Cortex of kidney (tissue), 1 donor: Measurements from ENCODE around the gene DPM2.

Source experiments
- DNase-seq: peaks from one replicate; lab custom pipeline; 2025; lab: John Stamatoyannopoulos, UW

The DPM2 gene

GRCh38 chr9:127898433-127899127, 39.1 kb downstream of the DPM2 start:
- DNase-seq, result no peak

GRCh38 chr9:127897193-127897692, 40.4 kb downstream of the DPM2 start:
- no peak for DNase-seq

- DNase-seq, result no peak
Observed at GRCh38 chr9:127896395-127897192, 41.1 kb downstream of the DPM2 start.

DNA sequence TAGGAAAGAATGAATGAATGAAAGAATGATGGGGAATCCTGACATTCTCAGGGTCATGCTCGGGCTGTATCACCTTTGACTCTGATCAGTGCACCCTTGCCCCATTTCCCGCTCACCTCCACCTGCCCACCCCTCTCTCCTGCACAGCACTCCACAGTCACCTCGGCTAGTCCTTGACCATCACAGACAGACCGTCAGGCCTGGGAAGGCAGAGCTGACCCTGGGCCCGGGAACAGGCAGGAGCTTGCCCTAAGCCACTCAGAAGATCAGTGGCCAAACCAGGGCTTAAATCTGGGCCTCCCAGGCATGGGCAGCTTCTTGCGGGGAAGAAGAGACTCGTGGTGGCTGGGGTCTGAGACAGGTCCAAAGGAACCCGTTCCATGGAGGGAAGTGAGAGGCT, 41.8 kb downstream of the DPM2 start:
- DNase-seq, result no peak

DNA sequence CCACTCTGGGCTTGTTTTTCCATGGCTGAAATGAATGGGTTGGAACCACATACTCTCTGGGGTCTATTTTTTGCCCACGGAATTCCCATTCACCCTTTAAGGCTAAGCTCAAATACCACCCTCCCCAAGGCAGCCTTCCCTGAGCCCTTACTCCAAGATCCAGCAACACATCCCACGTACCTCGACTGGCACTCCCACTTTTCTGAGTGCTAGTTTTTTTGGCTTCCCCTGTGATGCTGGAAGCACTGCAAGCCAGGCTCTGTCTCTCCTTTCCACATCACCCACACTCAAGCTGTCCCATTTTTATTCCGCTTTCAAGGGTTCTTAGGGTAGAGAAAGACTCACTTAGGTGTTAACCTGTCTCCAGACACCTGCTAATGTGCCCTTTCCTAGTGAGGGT, 44.3 kb downstream of the DPM2 start:
- DNase-seq, result no peak

- DNase-seq, result no peak
Observed at GRCh38 chr9:127892831-127893230, 44.8 kb downstream of the DPM2 start.

GRCh38 chr9:127890053-127890452, 47.6 kb downstream of the DPM2 start:
- no peak for DNase-seq

- DNase-seq, result no peak
Observed at GRCh38 chr9:127887792-127888191, 49.9 kb downstream of the DPM2 start.

DNA sequence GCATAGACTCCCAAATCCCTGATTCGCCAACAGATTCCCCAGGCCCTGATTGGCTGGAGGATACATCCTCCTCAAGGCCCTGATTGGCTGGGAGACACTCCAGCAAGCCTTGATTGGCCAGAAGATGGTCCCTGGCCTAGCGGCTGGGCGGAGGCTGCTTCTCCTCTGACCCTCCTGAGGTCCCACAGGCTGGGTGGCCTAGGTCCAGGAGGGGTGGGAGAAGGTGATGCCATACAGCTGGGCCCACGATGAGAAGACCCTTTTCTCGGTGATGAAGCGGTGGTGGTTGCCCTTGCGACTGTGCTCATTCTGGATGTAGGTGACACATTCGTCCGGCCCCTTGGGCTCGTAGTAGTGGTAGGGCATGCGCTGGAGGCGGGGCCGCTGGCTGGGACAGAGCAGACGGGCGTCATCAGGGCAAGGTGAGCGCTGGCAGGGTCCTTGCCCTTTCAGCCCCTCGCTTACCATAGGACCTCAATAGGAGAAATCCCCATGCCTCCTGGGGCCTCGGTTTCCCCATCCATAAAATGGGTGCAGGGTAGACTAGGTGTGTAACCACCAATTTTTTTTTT, 51.2 kb downstream of the DPM2 start:
- DNase-seq, result no peak

- no peak for DNase-seq
Observed at GRCh38 chr9:127885508-127886281, 52.0 kb downstream of the DPM2 start.
